Esophagus squamous epithelium (tissue), 4 donors: ENCODE results near the gene LRCOL1.
"Not testable (repeated sequence)": the region's sequence is repeated elsewhere in the genome, so short reads cannot be mapped to it uniquely, and the experiment has no call there.

Source experiments
- POLR2A ChIP-seq, 4 donors: fragments of 450-650 bp; IDR thresholded peaks; one replicate each; pipeline ENCODE4 v1.6.1; 2017; ENCODE audit warnings: antibody characterized with exemption in 4 of 4, mild to moderate bottlenecking in 4 of 4, moderate library complexity in 3 of 4
- TF ChIP-seq, protein P1 (sequence below), 6 experiments: fragments of 450-650 bp in 4 of 6; fragments of 200-600 bp in 2 of 6; sonication (generic) in 2 of 6; IDR thresholded peaks; one replicate each; pipeline ENCODE4 v1.5.1; 2016 to 2019; ENCODE audit warnings: antibody characterized with exemption in 6 of 6, mild to moderate bottlenecking in 4 of 6, moderate library complexity in 4 of 6

DNA sequence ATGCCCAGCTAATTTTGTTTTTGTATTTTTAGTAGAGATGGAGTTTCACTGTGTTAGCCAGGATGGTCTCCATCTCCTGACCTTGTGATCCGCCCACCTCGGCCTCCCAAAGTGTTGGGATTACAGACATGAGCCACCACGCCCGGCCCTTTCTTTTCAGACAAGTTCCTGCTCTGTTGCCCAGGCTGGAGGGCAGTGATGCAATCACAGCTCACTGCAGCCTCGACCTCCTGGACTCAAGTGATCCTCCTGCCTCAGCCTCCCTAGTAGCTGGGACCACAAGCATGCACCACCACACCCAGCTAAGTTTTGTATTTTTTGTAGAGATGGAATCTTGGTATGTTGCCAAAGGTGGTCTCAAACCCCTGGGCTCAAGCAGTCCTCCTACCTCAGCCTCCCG lies 10.9 kb downstream of the LRCOL1 start:
- TF ChIP-seq, protein P1, sequence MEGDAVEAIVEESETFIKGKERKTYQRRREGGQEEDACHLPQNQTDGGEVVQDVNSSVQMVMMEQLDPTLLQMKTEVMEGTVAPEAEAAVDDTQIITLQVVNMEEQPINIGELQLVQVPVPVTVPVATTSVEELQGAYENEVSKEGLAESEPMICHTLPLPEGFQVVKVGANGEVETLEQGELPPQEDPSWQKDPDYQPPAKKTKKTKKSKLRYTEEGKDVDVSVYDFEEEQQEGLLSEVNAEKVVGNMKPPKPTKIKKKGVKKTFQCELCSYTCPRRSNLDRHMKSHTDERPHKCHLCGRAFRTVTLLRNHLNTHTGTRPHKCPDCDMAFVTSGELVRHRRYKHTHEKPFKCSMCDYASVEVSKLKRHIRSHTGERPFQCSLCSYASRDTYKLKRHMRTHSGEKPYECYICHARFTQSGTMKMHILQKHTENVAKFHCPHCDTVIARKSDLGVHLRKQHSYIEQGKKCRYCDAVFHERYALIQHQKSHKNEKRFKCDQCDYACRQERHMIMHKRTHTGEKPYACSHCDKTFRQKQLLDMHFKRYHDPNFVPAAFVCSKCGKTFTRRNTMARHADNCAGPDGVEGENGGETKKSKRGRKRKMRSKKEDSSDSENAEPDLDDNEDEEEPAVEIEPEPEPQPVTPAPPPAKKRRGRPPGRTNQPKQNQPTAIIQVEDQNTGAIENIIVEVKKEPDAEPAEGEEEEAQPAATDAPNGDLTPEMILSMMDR (IDR thresholded peaks at IDR 0.05), result not testable (repeated sequence)
- TF ChIP-seq POLR2A (IDR thresholded peaks at IDR 0.05), result not testable (repeated sequence)
